IPS-20b (cell line): ENCODE data around the gene RPUSD1.
"Not testable (repeated sequence)": the region's sequence is repeated elsewhere in the genome, so short reads cannot be mapped to it uniquely, and the experiment has no call there.

Experiments
- H3K27ac ChIP-seq: one replicate; pipeline ENCODE4 v1.5.1; 2013; ENCODE audit warnings: low read length
- H3K27me3 ChIP-seq: 2 replicates; pipeline ENCODE4 v1.6.1; 2013; ENCODE audit warnings: mild to moderate bottlenecking, low read length, inconsistent platforms; ENCODE audit not compliant: insufficient read depth
- H3K36me3 ChIP-seq: 2 replicates; pipeline ENCODE4 v1.6.1; 2013; ENCODE audit warnings: low read depth, mild to moderate bottlenecking, inconsistent platforms, low read length, moderate library complexity; ENCODE audit not compliant: insufficient read depth
- H3K4me1 ChIP-seq: 2 replicates; pipeline ENCODE4 v1.6.1; 2013; ENCODE audit warnings: mild to moderate bottlenecking, control low read depth, inconsistent platforms, low read length, moderate library complexity; ENCODE audit not compliant: insufficient read depth
- H3K4me3 ChIP-seq: 2 replicates; pipeline ENCODE4 v1.5.1; 2013; ENCODE audit warnings: mild to moderate bottlenecking, low read length, inconsistent platforms
- H3K9ac ChIP-seq: 2 replicates; pipeline ENCODE4 v1.6.1; 2013; ENCODE audit warnings: low read depth, mild to moderate bottlenecking, inconsistent platforms, low read length, moderate library complexity
- H3K9me3 ChIP-seq: 2 replicates; pipeline ENCODE4 v1.6.1; 2013; ENCODE audit warnings: mild to moderate bottlenecking, low read depth, low read length, inconsistent platforms; ENCODE audit not compliant: insufficient read depth

The RPUSD1 gene

GRCh38 chr16:745739-746138, 42.4 kb downstream of the RPUSD1 start:
- no peak overlapping the region for H3K9ac ChIP-seq

DNA sequence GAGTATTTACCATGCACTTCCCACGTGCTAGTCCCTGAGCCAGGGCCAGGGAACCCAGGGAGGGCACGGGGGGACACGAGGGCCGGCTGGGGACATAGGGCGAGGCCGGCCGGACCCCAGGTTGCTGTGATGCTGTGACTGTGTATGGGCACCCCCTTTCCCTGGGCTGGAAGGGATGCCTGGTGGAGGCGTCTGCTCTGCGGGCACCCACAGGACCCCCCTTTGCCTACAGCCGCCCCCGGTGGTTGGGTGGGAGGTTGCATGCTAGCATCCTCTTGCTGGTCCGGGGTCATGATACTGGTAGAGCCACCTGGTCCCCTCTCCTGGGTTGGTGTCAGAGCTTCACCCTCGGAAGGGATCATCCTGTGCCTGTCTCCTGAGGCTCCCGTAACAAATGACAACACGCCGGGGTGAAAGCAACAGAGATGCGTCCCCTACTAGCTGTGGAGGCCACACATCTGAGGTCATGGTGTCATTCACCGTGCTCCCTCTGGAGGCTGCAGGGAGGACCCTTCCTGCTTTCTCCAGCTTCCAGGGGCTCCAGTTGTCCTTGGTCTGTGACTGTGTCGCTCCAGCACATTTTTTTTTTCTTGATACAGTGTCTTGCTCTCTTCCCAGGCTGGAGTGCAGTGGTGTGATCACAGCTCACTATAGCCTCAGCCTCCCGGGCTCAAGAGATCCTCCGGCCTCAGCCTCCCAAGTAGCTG, 44.2 kb downstream of the RPUSD1 start:
- Histone ChIP-seq H3K4me1 (no peaks in the 10 kb centered on the region; the same call in 1 of the 2 replicates), H3K9me3 (no peaks in the 10 kb centered on the region), H3K27ac (no peak overlapping the region), H3K4me3 (no peak overlapping the region), H3K36me3 (no peaks in the 10 kb centered on the region), H3K9ac (no peak overlapping the region), H3K27me3 (no peaks in the 10 kb centered on the region)

More at GRCh38 chr16:745739-746138, 42.4 kb downstream of the RPUSD1 start:
- Histone ChIP-seq H3K27me3 (no peaks in the 10 kb centered on the region), H3K27ac (no peak overlapping the region), H3K36me3 (no peaks in the 10 kb centered on the region), H3K4me3 (no peak overlapping the region), H3K4me1 (no peaks in the 10 kb centered on the region; the same call in 1 of the 2 replicates), H3K9me3 (no peaks in the 10 kb centered on the region)

GRCh38 chr16:742894-743293, 45.3 kb downstream of the RPUSD1 start:
- H3K27me3 ChIP-seq, H3K27ac ChIP-seq, H3K4me3 ChIP-seq, H3K4me1 ChIP-seq, H3K36me3 ChIP-seq, H3K9me3 ChIP-seq, H3K9ac ChIP-seq: not testable (repeated sequence)

GRCh38 chr16:741986-742629, 46.1 kb downstream of the RPUSD1 start:
- Histone ChIP-seq H3K4me3 (no peak overlapping the region), H3K27ac (no peak overlapping the region), H3K4me1 (no peaks in the 10 kb centered on the region; the same call in 1 of the 2 replicates), H3K27me3 (no peaks in the 10 kb centered on the region), H3K9me3 (no peaks in the 10 kb centered on the region), H3K9ac (no peak overlapping the region), H3K36me3 (0 out of 2 replicates have a peak, but pooled peaks cover under 1% of the 10 kb centered on the region)

GRCh38 chr16:740764-741505, 47.2 kb downstream of the RPUSD1 start, which contains the start of gene CIAO3:
Gene CIAO3 (minus strand): TSS chr16:740997. CDS start chr16:740985, 12 bp downstream.
- H3K9me3 ChIP-seq: no peaks in the 10 kb centered on the region
- H3K9ac ChIP-seq: peak within 1 kb of the TSS; percentile 86
- H3K27ac ChIP-seq: peak within 1 kb of the TSS; percentile 25
- H3K27me3 ChIP-seq: no peaks in the 10 kb centered on the region
- peak within 1 kb of the TSS; percentile 76 for H3K4me3 ChIP-seq
- H3K4me1 ChIP-seq: no peaks in the 10 kb centered on the region; the same call in 1 of the 2 replicates
- H3K36me3 ChIP-seq: peaks cover 10% of the 10 kb centered on the region; the same call in 1 of the 2 replicates

- no peaks in the 10 kb centered on the region for H3K4me1 ChIP-seq
- H3K27ac ChIP-seq: no peak overlapping the region
Observed at GRCh38 chr16:740459-740763, 47.8 kb downstream of the RPUSD1 start.

GRCh38 chr16:739560-740458, 48.4 kb downstream of the RPUSD1 start:
- Histone ChIP-seq H3K4me3 (peak overlapping the region; percentile 76), H3K36me3 (peaks cover 10% of the 10 kb centered on the region; the same call in 1 of the 2 replicates), H3K27ac (no peak overlapping the region), H3K4me1 (no peaks in the 10 kb centered on the region), H3K27me3 (no peaks in the 10 kb centered on the region), H3K9ac (peak overlapping the region; percentile 86; the same call in 1 of the 2 replicates), H3K9me3 (no peaks in the 10 kb centered on the region)

More at GRCh38 chr16:740459-740763, 47.8 kb downstream of the RPUSD1 start:
- Histone ChIP-seq H3K27me3 (no peaks in the 10 kb centered on the region), H3K36me3 (peaks cover 10% of the 10 kb centered on the region; the same call in 1 of the 2 replicates), H3K9me3 (no peaks in the 10 kb centered on the region), H3K4me3 (peak overlapping the region; percentile 76), H3K9ac (peak overlapping the region; percentile 86)

DNA sequence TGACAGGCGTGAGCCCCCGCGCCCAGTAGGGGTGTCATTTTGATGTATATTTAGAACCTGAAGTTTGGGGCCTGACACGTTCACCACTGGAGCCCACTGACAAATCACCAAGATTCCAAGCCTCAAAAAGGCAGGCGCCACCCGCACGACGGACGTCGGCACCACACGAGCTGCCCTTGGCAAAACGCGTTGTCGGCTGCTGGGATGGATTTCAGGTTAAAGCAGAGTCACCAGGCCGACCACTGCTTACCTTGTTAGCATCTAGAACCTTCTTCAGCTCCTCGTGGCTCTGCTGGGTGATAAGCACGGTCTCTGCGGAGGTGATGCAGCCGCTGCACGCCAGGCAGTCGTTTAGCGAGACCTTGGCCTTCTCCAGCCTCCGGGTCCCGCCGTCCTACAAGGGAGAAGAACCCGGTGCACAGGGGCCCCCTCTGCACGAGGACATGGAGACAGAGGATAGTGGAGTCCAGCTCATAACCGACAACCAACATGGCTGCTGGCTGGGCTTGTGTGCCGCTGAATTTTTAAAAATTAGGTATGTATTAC, 51.2 kb downstream of the RPUSD1 start:
- Histone ChIP-seq H3K27ac (no peak overlapping the region), H3K4me1 (no peaks in the 10 kb centered on the region), H3K36me3 (peaks cover 15% of the 10 kb centered on the region)

DNA sequence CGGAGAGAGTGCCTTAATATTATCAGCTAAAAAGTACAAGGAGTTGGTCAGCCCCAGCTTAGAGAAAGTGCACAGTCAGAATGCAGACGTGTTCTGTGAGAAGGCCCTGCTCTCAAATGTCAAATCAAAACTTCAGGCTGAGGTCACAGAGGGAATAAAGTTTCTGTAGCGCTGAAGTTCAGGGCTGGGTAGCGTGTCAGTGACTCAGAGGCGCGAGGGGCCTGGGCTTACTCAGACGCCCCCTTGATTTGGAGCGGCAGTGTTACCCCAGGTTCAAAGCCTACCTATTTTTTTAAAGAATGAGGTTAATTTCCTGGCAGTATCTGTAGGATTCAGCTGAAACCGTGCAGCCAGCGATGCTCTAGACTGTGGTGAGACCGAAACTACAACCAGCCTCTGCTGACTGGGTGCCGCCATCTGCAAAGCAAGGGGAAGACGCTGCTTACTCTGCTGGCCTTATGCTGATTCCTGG, 52.2 kb downstream of the RPUSD1 start:
- Histone ChIP-seq H3K36me3 (peaks cover 15% of the 10 kb centered on the region), H3K9ac (no peak overlapping the region), H3K27me3 (no peaks in the 10 kb centered on the region), H3K27ac (no peak overlapping the region), H3K4me3 (no peak overlapping the region), H3K9me3 (no peaks in the 10 kb centered on the region), H3K4me1 (no peaks in the 10 kb centered on the region)

More for the DNA sequence above, 51.2 kb downstream of the RPUSD1 start:
- no peak overlapping the region for H3K4me3 ChIP-seq
- H3K9me3 ChIP-seq: no peaks in the 10 kb centered on the region
- H3K27me3 ChIP-seq: no peaks in the 10 kb centered on the region
- no peak overlapping the region for H3K9ac ChIP-seq

DNA sequence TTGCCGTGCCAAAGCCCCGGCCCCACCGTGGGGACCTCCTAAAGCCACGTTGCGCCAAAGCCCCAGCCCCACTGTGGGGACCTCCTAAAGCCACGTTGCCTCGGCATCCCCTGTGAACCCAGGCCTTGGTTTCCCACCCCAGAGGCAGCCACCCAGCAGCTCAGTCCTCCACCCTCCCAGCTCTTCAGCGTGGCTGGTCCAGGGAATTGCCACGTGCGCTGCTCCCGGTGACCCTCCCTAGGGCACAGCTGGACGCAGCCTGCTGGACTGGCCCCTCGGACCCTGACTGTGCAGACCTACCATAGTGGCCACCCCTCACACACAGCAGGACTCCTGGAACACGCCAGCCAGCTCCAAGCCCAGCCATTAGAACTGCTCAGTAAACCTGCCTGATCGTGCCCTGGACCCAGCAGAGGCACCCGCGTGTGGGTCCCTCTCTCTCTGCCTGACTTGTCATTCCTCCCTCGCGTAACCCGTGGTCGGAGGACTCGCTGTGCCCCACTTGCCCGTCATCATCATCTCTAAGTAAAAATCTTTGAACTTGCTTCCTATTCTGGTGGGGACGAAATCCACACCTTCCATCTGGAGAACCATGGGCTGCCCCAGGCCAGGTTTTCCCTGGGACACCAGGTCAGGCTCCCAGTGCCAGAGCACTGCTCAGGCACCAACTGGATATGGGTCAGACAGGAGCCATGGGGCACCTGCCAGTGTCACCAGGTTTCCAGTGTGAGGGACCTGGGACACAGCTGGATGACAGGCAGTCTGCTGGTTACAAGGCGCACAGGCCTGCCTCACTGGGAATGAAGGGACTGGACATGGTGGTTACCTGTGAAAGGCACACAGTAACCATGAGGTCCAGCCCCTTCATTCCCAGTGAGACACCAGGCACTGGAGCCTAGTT, 53.0 kb downstream of the RPUSD1 start:
- H3K27me3 ChIP-seq: no peaks in the 10 kb centered on the region
- H3K9me3 ChIP-seq: no peaks in the 10 kb centered on the region
- H3K36me3 ChIP-seq: peaks cover 15% of the 10 kb centered on the region
- H3K4me1 ChIP-seq: no peaks in the 10 kb centered on the region
- H3K27ac ChIP-seq: no peak overlapping the region
- H3K4me3 ChIP-seq: no peak overlapping the region
- no peak overlapping the region for H3K9ac ChIP-seq
